Esophagus (tissue), 2 donors: ENCODE results near the gene DCST2. TPM values are rescaled to one million over a fixed set of nuclear protein-coding genes. Genes with fewer than 3 reads are reported as not detected.

ENCODE experiments used
- H3K27ac ChIP-seq, 2 donors: one replicate each; pipeline ENCODE4 v1.5.1; 2013; ENCODE audit warnings: low read depth in 2 of 2, mild to moderate bottlenecking in 2 of 2, inconsistent platforms in 1 of 2, low read length in 1 of 2, moderate library complexity in 1 of 2
- H3K27me3 ChIP-seq, 2 donors: one replicate each; pipeline ENCODE4 v1.6.1; 2013; ENCODE audit warnings: low read length in 2 of 2, control low read depth in 1 of 2, mild to moderate bottlenecking in 1 of 2; ENCODE audit not compliant: insufficient read depth in 2 of 2, control insufficient read depth in 1 of 2
- H3K36me3 ChIP-seq, 2 donors: one replicate each; pipeline ENCODE4 v1.6.1; 2013; ENCODE audit warnings: low read length in 1 of 2; ENCODE audit not compliant: control insufficient read depth in 2 of 2, insufficient read depth in 2 of 2
- H3K4me1 ChIP-seq, 2 donors: one replicate each; pipeline ENCODE4 v1.6.1; 2013; ENCODE audit warnings: low read length in 1 of 2; ENCODE audit not compliant: control insufficient read depth in 2 of 2, insufficient read depth in 2 of 2
- H3K4me3 ChIP-seq, 2 donors: one replicate each; pipeline ENCODE4 v1.5.1; 2013; ENCODE audit warnings: low read length in 2 of 2, mild to moderate bottlenecking in 2 of 2, low read depth in 1 of 2, moderate library complexity in 1 of 2
- H3K9me3 ChIP-seq, 2 donors: one replicate each; pipeline ENCODE4 v1.6.1; 2013; ENCODE audit warnings: mild to moderate bottlenecking in 2 of 2, low read depth in 1 of 2, low read length in 1 of 2, moderate library complexity in 1 of 2; ENCODE audit not compliant: control insufficient read depth in 2 of 2, insufficient read depth in 1 of 2
- WGBS, 2 donors: extraction: QIAGEN DNeasy Blood & Tissue Kit; methylation state at CpG; one replicate each; pipeline ENCODE4 v1.1.7; 2013; 5-methylcytosine and 5-hydroxymethylcytosine counted together
- polyA plus RNA-seq, 2 donors: library from polyadenylated mRNA; stranded (reverse); fragments of 200-250 nt; gene quantifications; one replicate each; pipeline ENCODE4 v1.2.3, GENCODE V29; 2013
- donor health status: healthy with polysubstance abuse.
- donor health status: Bipolar disorder and iron deficiency.

Gene DCST2
- polyA plus RNA-seq, 2 donors = 1.7 to 10.1 TPM

GRCh38 chr1:155051342-155051776, 17.8 kb upstream of the DCST2 start:
- H3K4me3 ChIP-seq = peak overlapping the region; percentile 61 to 63
- H3K27ac ChIP-seq = peak overlapping the region; percentile 80 to 98
- peaks cover 2 to 14% of the 10 kb centered on the region in 2 donors for H3K4me1 ChIP-seq
- H3K9me3 ChIP-seq = no peaks in the 10 kb centered on the region
- peaks cover 6 to 17% of the 10 kb centered on the region in 2 donors for H3K36me3 ChIP-seq
- H3K27me3 ChIP-seq = no peaks in the 10 kb centered on the region
- WGBS, 2 donors = 0 to 1% methylated on average over 27 to 31 of the region's 31 CpGs

- H3K4me1 ChIP-seq = peaks cover 2 to 14% of the 10 kb centered on the region in 2 donors
- peak within 1 kb of the TSS; percentile 93 to 98 for H3K27ac ChIP-seq
- H3K4me3 ChIP-seq = peak within 1 kb of the TSS; percentile 63 to 69
- no peaks in the 10 kb centered on the region for H3K27me3 ChIP-seq
- 0 to 1% methylated on average over 75 to 99 of the region's 99 CpGs for WGBS, 2 donors
- H3K36me3 ChIP-seq = peaks cover under 1 to 11% of the 10 kb centered on the region in 2 donors
- H3K9me3 ChIP-seq = no peaks in the 10 kb centered on the region
Measured at GRCh38 chr1:155050560-155051341, 17.2 kb upstream of the DCST2 start, which contains the start of gene ADAM15. ADAM15 (plus strand) TSS chr1:155051316; CDS start chr1:155051387, 71 bp downstream.

- Histone ChIP-seq H3K9me3 (no peaks in the 10 kb centered on the region), H3K27me3 (no peaks in the 10 kb centered on the region), H3K27ac (peak overlapping the region; percentile 93 to 98), H3K4me1 (peaks cover 2 to 16% of the 10 kb centered on the region in 2 donors), H3K4me3 (peak overlapping the region; percentile 63 to 69), H3K36me3 (peaks cover 0 to 7% of the 10 kb centered on the region in 2 donors)
- WGBS, 2 donors = 11% methylated on average over 10 of the region's 10 CpGs
Measured at GRCh38 chr1:155049651-155050559, 16.3 kb upstream of the DCST2 start.

- 81 to 86% methylated on average over 8 of the region's 8 CpGs for WGBS, 2 donors
- Histone ChIP-seq H3K4me1 (peaks cover 2 to 21% of the 10 kb centered on the region in 2 donors), H3K27ac (no peak overlapping the region), H3K27me3 (no peaks in the 10 kb centered on the region), H3K36me3 (peaks cover 0 to 1% of the 10 kb centered on the region in 2 donors), H3K9me3 (no peaks in the 10 kb centered on the region), H3K4me3 (no peak overlapping the region)
Measured at GRCh38 chr1:155048449-155049334, 15.1 kb upstream of the DCST2 start.

GRCh38 chr1:155044812-155045657, 11.5 kb upstream of the DCST2 start:
- peaks cover 0 to 12% of the 10 kb centered on the region in 2 donors for H3K4me1 ChIP-seq

GRCh38 chr1:155044365-155044764, 10.8 kb upstream of the DCST2 start:
- no peak overlapping the region for H3K4me3 ChIP-seq
- H3K27me3 ChIP-seq = no peaks in the 10 kb centered on the region
- 76 to 78% methylated on average over 6 of the region's 6 CpGs for WGBS, 2 donors
- no peaks in the 10 kb centered on the region for H3K36me3 ChIP-seq
- H3K27ac ChIP-seq = peak overlapping the region; percentile 32 to 65
- peaks cover under 1 to 10% of the 10 kb centered on the region in 2 donors for H3K4me1 ChIP-seq
- H3K9me3 ChIP-seq = no peaks in the 10 kb centered on the region

More at GRCh38 chr1:155044812-155045657, 11.5 kb upstream of the DCST2 start:
- Histone ChIP-seq H3K4me3 (no peak overlapping the region), H3K36me3 (no peaks in the 10 kb centered on the region), H3K9me3 (no peaks in the 10 kb centered on the region), H3K27ac (peak overlapping the region; percentile 32 to 65), H3K27me3 (no peaks in the 10 kb centered on the region)
- WGBS, 2 donors = 47 to 49% methylated on average over 7 of the region's 7 CpGs

- peak overlapping the region in 1 of 2 donors; percentile 17 for H3K27ac ChIP-seq
- WGBS, 2 donors = 60 to 72% methylated on average over 3 of the region's 3 CpGs
- H3K27me3 ChIP-seq = no peaks in the 10 kb centered on the region
Measured at GRCh38 chr1:155043793-155044192, 10.2 kb upstream of the DCST2 start.

GRCh38 chr1:155043301-155043702, 9.7 kb upstream of the DCST2 start:
- Histone ChIP-seq H3K27me3 (no peaks in the 10 kb centered on the region), H3K9me3 (no peaks in the 10 kb centered on the region), H3K4me3 (no peak overlapping the region), H3K4me1 (peaks cover 3 to 17% of the 10 kb centered on the region in 2 donors), H3K36me3 (no peaks in the 10 kb centered on the region), H3K27ac (no peak overlapping the region)
- WGBS, 2 donors = 49 to 57% methylated on average over 12 of the region's 12 CpGs

More at GRCh38 chr1:155043793-155044192, 10.2 kb upstream of the DCST2 start:
- Histone ChIP-seq H3K4me3 (no peak overlapping the region), H3K9me3 (no peaks in the 10 kb centered on the region), H3K4me1 (peaks cover 3 to 16% of the 10 kb centered on the region in 2 donors), H3K36me3 (no peaks in the 10 kb centered on the region)
